Superior temporal gyrus (tissue), 1 donor: ENCODE measurements around the gene TSN.
"Not testable (repeated sequence)": the region's sequence is repeated elsewhere in the genome, so short reads cannot be mapped to it uniquely, and the experiment has no call there.

Experiments
- DNase-seq: peaks from one replicate; pipeline ENCODE4 v3.0.0-alpha.2; 2016; ENCODE audit errors: extremely low spot score

The TSN gene

DNA sequence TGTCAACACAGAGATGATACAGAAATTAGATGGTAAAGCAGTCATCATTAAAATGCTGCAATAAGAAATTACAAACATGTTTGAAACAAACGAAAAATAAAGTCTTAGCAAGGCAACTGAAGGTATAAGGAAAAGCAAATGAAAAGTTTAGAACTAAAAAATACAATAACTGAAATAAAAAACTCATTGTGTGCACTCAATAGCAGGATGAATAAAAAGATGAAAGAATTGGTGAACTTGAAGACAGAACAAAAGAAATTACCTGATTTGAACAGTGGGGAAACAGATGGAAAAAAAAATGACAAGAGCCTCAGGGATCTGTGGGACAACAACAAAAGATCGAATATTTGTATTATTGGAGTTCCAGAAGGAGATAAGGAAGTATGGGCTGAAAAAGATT lies 46.5 kb downstream of the TSN start:
- DNase-seq, result no peak

DNA sequence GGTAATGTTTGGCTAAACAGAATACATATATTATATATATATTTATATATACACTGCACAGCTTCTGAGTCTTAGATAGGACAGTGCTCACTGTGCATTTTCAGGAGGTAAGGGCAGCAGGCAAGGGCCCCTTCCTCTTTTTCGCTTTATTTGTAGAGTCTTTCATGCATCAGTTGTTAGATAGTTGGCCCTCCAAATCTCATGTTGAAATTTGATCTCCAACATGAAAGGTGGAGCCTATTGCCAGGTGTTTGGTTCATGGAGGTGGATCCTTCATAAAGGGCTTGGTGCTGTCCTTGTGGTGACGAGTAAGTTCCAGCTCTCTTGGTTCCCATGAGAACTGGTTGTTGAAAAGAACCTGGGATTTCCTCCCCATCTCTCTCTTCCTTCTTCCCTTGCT lies 48.1 kb downstream of the TSN start:
- no peak for DNase-seq

- DNase-seq, result no peak
Measured at GRCh38 chr2:121804340-121804739, 48.9 kb downstream of the TSN start.

- no peak for DNase-seq
Measured at GRCh38 chr2:121804997-121805765, 49.7 kb downstream of the TSN start.

- DNase-seq, result no peak
Measured at GRCh38 chr2:121805766-121806143, 50.3 kb downstream of the TSN start.

DNA sequence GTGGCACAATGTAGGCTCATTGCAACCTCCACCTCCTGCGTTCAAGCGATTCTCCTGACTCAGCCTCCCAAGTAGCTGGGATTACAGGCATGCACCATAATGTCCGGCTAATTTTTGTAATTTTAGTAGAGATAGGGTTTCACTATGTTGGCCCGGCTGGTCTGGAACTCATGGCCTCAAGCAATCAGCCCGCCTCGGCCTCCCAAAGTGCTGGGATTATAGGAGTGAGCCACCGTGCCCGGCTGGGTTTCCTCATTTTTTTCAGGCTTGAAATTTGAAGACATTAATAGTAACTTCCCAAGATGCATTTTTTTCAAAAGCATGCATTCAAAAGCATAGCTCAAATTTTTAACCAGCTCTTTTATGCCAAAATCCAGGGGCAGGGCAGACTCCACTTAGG lies 52.3 kb downstream of the TSN start:
- DNase-seq, result not testable (repeated sequence)

GRCh38 chr2:121809607-121810006 lies 54.2 kb downstream of the TSN start:
- no peak for DNase-seq

DNA sequence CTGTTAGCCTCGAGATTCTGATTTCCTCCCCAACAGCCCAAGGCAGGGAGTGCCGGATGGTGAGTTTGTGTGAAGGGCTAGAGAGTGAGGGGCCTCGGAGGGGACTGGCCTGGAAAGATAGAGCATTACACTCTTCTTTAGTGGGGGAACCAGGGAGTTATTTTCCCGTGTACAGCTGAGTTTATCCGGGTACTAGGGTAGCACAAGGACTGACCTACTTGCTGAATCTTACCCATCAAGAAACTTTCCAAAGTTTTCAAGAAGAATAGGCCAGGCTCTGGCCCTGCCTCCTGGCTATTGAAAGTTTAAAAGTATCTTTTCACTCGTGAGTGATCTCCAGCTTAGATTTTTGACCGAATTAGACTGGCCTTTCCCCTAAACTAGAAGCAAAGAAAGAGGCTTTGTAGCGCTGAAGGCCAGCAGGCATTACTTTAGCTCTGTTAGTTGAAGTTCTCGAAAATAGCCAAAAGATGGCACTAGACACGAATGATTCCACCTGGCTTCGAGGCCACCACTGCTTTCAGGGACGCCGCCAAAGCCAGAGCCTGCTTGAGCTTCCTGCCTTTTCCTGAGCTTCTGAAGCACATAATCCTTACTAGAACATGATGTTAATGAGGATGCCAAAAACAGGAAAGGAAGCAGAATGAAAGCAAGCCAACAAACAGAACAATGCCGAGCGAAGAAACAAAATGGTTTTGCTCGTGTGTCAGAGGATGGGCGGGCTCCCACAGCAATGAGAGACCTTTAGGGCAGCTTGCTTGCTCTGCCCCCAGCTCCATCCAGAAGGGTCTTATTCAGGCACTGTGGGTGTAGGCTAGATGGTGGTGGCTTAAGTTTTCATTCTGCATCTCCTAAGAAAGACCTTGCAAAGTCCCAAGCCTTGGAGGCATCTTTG lies 55.8 kb downstream of the TSN start:
- peak; percentile 93 for DNase-seq

- not testable (repeated sequence) for DNase-seq
Measured at GRCh38 chr2:121813083-121813482, 57.6 kb downstream of the TSN start.

GRCh38 chr2:121815216-121815615 lies 59.8 kb downstream of the TSN start:
- no peak for DNase-seq

- no peak for DNase-seq
Measured at GRCh38 chr2:121816797-121817196, 61.3 kb downstream of the TSN start.

DNA sequence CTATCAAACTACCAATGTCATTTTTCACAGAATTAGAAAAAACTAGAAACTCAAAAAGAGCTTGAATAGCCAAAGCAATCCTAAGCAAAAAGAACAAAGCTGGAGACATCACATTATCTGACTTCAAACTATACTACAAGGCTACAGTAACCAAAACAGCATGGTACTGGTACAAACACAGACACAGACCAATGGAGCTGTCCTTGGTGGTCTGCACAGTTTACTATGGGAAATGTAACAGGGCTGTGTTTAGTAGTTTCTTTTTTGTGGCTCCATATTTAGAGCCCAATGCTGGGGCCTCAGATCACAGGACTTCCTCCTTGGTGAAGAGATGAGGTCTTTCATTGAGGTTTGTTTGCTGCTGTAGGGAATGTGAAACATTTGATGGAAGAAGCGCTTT lies 61.9 kb downstream of the TSN start:
- DNase-seq, result not testable (repeated sequence)
